Body of pancreas (tissue), 4 donors: ENCODE results near the gene ZNF862. TPM values are rescaled to one million over a fixed set of nuclear protein-coding genes. Genes with fewer than 3 reads are reported as not detected.

ENCODE experiments used
- ATAC-seq: fragments of 150-250 bp; one replicate; pipeline ENCODE4 v1.9.1; 2016
- DNase-seq, 4 donors: peaks; one replicate each; pipeline ENCODE4 v3.0.0-alpha.2; 2019
- H3K27ac ChIP-seq, 4 donors: fragments of 200-600 bp; sonication (generic); 1 replicate in 3 of 4; 2 replicates in 1 of 4; pipeline versions ENCODE4 v1.5.1 to v1.6.1; 2016 to 2019; ENCODE audit warnings: mild to moderate bottlenecking in 1 of 4, mixed read lengths in 1 of 4, moderate library complexity in 1 of 4
- H3K27me3 ChIP-seq, 2 donors: fragments of 200-600 bp; sonication (generic); one replicate each; pipeline ENCODE4 v1.6.0; 2016; ENCODE audit warnings: mild to moderate bottlenecking in 1 of 2
- H3K36me3 ChIP-seq, 2 donors: fragments of 200-600 bp; sonication (generic); replicated peaks in 1 of 2; 2 replicates each; pipeline ENCODE4 v1.5.1; 2016; ENCODE audit warnings: low read depth in 2 of 2; ENCODE audit not compliant: insufficient read depth in 1 of 2
- H3K4me1 ChIP-seq: fragments of 200-600 bp; sonication (generic); one replicate; pipeline ENCODE4 v1.6.0; 2016
- H3K4me3 ChIP-seq, 2 donors: fragments of 200-600 bp; sonication (generic); 1 replicate in 1 of 2; 2 replicates in 1 of 2; pipeline ENCODE4 v1.5.1; 2016 to 2019
- H3K9me3 ChIP-seq, 3 donors: fragments of 200-600 bp; sonication (generic); 1 replicate in 2 of 3; 2 replicates in 1 of 3; pipeline ENCODE4 v1.5.1; 2016
- POLR2A ChIP-seq, 3 donors: fragments of 450-650 bp; IDR thresholded peaks; one replicate each; pipeline ENCODE4 v1.6.1; 2016; ENCODE audit warnings: antibody characterized with exemption in 3 of 3, mild to moderate bottlenecking in 2 of 3
- WGBS, 2 donors: methylation state at CpG; one replicate each; pipeline ENCODE4 v1.1.5; 2017; 5-methylcytosine and 5-hydroxymethylcytosine counted together
- intact Hi-C: fragments of 100-400 bp; cut with DNase I; formaldehyde crosslinking; loops from one replicate; pipeline ENCODE4 v1.15.1; 2023
- total RNA-seq, 2 donors: library from RNA; depleted of rRNA; stranded (reverse); fragments of >200 nt; gene quantifications; one replicate each; pipeline ENCODE4 v1.1.0, GENCODE V29; 2016
- TF ChIP-seq, protein P1 (sequence below), 7 experiments: fragments of 450-650 bp in 4 of 7; fragments of 200-600 bp in 3 of 7; sonication (generic) in 3 of 7; IDR thresholded peaks; one replicate each; pipeline ENCODE4 v1.5.1; 2016 to 2019; ENCODE audit warnings: antibody characterized with exemption in 7 of 7

The ZNF862 gene
- total RNA-seq, 2 donors from 2014 or later: 10.9 to 18.8 TPM

DNA sequence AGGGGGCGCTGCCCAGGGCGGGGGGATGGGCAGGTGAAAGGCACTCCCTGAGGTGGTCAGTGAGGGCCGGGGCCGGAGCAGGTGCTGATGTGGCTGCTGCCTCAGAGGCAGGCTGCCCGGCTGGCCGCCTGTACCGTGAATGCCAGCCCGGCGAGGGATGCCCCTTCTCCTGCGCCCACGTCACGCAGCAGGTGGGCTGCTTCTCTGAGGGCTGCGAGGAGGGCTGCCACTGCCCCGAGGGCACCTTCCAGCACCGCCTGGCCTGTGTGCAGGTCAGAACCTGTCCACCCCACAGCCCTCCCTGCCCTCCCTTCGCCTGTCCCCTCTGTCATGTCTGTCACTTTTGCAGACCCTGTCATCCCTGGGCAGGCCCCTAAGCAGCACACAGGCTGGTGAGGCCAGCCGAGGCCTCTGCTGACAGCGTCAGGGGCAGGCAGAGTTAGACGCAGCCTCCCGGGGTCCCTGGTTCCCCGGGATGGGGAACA is 21.9 kb upstream of the ZNF862 start:
- Histone ChIP-seq H3K27ac (no peak overlapping the region), H3K9me3 (no peaks in the 10 kb centered on the region), H3K36me3 (no peaks in the 10 kb centered on the region), H3K27me3 (no peaks in the 10 kb centered on the region), H3K4me1 (no peaks in the 10 kb centered on the region), H3K4me3 (no peak overlapping the region)
- ATAC-seq: no peak
- no peak for DNase-seq
- intact Hi-C loops: no loop called here
- WGBS, 2 donors: 77 to 79% methylated on average over 9 to 21 of the region's 21 CpGs
- no peak for TF ChIP-seq POLR2A (IDR thresholded peaks at IDR 0.05)
- TF ChIP-seq, protein P1, sequence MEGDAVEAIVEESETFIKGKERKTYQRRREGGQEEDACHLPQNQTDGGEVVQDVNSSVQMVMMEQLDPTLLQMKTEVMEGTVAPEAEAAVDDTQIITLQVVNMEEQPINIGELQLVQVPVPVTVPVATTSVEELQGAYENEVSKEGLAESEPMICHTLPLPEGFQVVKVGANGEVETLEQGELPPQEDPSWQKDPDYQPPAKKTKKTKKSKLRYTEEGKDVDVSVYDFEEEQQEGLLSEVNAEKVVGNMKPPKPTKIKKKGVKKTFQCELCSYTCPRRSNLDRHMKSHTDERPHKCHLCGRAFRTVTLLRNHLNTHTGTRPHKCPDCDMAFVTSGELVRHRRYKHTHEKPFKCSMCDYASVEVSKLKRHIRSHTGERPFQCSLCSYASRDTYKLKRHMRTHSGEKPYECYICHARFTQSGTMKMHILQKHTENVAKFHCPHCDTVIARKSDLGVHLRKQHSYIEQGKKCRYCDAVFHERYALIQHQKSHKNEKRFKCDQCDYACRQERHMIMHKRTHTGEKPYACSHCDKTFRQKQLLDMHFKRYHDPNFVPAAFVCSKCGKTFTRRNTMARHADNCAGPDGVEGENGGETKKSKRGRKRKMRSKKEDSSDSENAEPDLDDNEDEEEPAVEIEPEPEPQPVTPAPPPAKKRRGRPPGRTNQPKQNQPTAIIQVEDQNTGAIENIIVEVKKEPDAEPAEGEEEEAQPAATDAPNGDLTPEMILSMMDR (IDR thresholded peaks at IDR 0.05): no peak

DNA sequence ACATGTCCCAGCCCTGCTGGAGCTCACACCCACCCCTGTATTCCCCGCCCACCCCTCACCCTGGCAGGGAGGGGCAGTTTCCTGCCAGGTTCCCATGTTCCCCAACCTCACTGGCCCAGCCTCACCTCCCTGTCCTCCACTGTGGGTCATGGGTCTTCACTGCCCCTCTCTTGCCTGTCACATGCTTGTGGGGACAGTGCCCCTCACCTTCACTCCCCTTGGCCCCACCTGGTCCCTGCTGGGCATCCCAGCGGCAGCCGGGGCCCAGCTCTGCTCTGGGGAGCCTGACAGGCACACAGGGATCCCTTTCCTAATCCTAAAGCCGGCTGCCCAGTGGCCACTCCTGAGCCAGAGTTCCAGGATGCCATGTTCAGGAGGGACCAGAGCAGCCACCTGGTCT is 21.4 kb upstream of the ZNF862 start:
- intact Hi-C loops: no loop called here
- DNase-seq (no peak), ATAC-seq (no peak)

DNA sequence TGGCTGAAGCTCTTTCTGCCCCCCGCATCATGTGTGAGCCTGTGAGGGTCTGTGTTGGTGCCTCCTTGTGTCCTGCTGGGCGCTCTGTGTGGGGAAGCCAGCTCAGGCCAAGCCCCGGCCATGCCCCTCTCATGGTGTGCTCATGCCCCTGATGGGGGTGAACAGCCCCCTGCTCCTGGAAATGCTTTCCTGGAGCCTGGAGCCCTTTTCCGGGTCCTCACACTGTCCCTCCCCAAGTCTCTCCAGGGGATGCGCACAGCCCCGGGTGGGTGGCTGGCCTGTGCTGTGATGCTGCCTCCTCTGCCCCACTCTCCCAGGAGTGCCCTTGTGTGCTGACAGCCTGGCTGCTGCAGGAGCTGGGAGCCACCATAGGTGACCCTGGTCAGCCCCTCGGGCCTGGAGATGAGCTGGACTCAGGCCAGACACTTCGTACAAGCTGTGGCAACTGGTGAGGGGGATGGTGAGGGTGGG is 20.8 kb upstream of the ZNF862 start:
- Histone ChIP-seq H3K4me1 (no peaks in the 10 kb centered on the region), H3K36me3 (no peaks in the 10 kb centered on the region), H3K27me3 (no peaks in the 10 kb centered on the region), H3K9me3 (no peaks in the 10 kb centered on the region), H3K4me3 (no peak overlapping the region), H3K27ac (no peak overlapping the region)
- DNase-seq: no peak
- intact Hi-C loops: no loop called here
- no peak for ATAC-seq
- TF ChIP-seq, protein P1 (IDR thresholded peaks at IDR 0.05): no peak
- TF ChIP-seq POLR2A (IDR thresholded peaks at IDR 0.05): no peak
- WGBS, 2 donors: 45 to 65% methylated on average over 3 to 7 of the region's 8 CpGs

More for the DNA sequence above, 21.4 kb upstream of the ZNF862 start:
- Histone ChIP-seq H3K4me3 (no peak overlapping the region), H3K27ac (no peak overlapping the region), H3K27me3 (no peaks in the 10 kb centered on the region), H3K4me1 (no peaks in the 10 kb centered on the region), H3K36me3 (no peaks in the 10 kb centered on the region), H3K9me3 (no peaks in the 10 kb centered on the region)
- 57 to 74% methylated on average over 3 to 4 of the region's 4 CpGs for WGBS, 2 donors
- TF ChIP-seq, protein P1 (IDR thresholded peaks at IDR 0.05): no peak

DNA sequence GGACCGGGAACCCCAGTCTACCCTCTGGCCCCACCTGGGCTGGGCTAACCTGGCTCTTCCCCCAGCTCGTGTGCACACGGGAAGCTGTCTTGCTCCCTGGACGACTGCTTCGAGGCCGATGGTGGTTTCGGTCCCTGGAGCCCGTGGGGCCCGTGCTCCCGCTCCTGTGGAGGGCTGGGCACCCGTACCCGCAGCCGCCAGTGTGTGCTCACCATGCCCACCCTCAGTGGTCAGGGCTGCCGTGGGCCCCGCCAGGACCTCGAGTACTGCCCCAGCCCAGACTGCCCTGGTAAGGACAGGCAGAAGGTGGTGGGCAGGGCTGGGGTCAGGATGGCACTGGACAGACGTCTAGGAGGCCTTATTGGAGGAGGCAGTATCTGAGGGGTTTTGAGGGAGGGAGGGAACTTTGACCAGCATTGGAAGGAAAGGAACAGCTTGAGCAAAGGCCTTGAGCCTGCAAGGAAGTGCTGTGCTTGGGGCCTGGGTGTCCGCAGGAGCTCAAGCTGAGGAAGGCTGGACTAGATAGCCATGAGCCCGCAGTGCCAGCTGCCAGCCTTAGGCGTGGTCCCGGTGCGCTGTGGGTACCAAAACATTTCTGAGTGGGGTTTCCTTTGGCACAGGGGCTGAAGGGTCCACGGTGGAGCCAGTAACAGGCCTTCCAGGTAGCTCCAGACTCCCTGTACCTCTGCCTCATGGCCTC is 20.2 kb upstream of the ZNF862 start:
- Histone ChIP-seq H3K27me3 (no peaks in the 10 kb centered on the region), H3K27ac (no peak overlapping the region), H3K4me3 (no peak overlapping the region), H3K36me3 (no peaks in the 10 kb centered on the region), H3K9me3 (no peaks in the 10 kb centered on the region), H3K4me1 (no peaks in the 10 kb centered on the region)
- WGBS, 2 donors: 76 to 77% methylated on average over 10 to 23 of the region's 23 CpGs
- ATAC-seq (no peak), DNase-seq (no peak)
- TF ChIP-seq, protein P1 (IDR thresholded peaks at IDR 0.05): no peak
- no peak for TF ChIP-seq POLR2A (IDR thresholded peaks at IDR 0.05)
- intact Hi-C loops: no loop called here

DNA sequence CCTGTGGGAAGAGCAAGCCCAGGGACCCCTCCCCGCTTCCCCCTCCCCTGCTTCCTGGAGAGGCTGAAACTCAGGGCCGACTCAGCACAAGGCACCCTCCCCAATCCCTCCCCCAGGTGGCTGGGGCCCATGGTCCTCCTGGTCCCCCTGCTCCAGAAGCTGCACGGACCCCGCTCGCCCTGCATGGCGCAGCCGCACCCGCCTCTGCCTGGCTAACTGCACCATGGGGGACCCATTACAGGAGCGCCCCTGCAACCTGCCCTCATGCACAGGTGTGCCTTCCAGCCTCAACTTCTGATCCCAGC is 19.7 kb upstream of the ZNF862 start:
- no peak for ATAC-seq
- no peaks in the 10 kb centered on the region for H3K27me3 ChIP-seq
- intact Hi-C loops: no loop called here
- no peak overlapping the region for H3K4me3 ChIP-seq
- no peak for DNase-seq
- TF ChIP-seq, protein P1 (IDR thresholded peaks at IDR 0.05): no peak
- TF ChIP-seq POLR2A (IDR thresholded peaks at IDR 0.05): no peak
- 89% methylated on average over 7 to 9 of the region's 9 CpGs for WGBS, 2 donors
- no peaks in the 10 kb centered on the region for H3K4me1 ChIP-seq
- no peaks in the 10 kb centered on the region for H3K36me3 ChIP-seq
- no peaks in the 10 kb centered on the region for H3K9me3 ChIP-seq
- H3K27ac ChIP-seq: no peak overlapping the region
